HEK293 (cell line): ENCODE results near the gene ZSWIM4.
A peak's percentile ranks its signal among the peaks of the same experiment; 100 is the strongest.

ENCODE experiments used
- CTCF ChIA-PET: fragments of 350-600 bp; formaldehyde crosslinking; extraction: SDS; loops from one replicate; lab custom pipeline; 2021; ENCODE audit warnings: antibody characterized with exemption; lab: Yijun Ruan, JAX
- POLR2A ChIA-PET: fragments of 300-600 bp; formaldehyde crosslinking; extraction: SDS; loops from one replicate; lab custom pipeline; 2020; ENCODE audit warnings: antibody characterized with exemption, inconsistent platforms; lab: Yijun Ruan, JAX
- H3K27ac ChIP-seq: fragments of 200-500 bp; sonication (Bioruptor generic); 2 replicates; pipeline ENCODE4 v1.5.1; 2014; ENCODE audit warnings: low read depth, low read length, control low read depth, inconsistent platforms; ENCODE audit errors: extremely low read depth
- H3K36me3 ChIP-seq, 2 experiments: fragments of 200-500 bp in 1 of 2; sonication (Bioruptor generic) in 1 of 2; 1 replicate in 1 of 2; 2 replicates in 1 of 2; pipeline ENCODE4 v1.5.1; 2014 to 2017; ENCODE audit warnings: inconsistent platforms in 2 of 2, low read length in 2 of 2; ENCODE audit not compliant: control insufficient read depth in 2 of 2, insufficient read depth in 1 of 2
- H3K4me1 ChIP-seq: fragments of 200-500 bp; sonication (Bioruptor generic); 2 replicates; pipeline ENCODE4 v1.5.1; 2014; ENCODE audit warnings: mild to moderate bottlenecking, low read length, inconsistent platforms; ENCODE audit not compliant: control insufficient read depth, insufficient read depth
- H3K4me3 ChIP-seq: 2 replicates; pipeline ENCODE4 v1.5.1; 2011; ENCODE audit warnings: low read depth, mild to moderate bottlenecking, control low read depth, low read length, moderate library complexity
- H3K9me3 ChIP-seq: fragments of 200-500 bp; sonication (Bioruptor generic); 2 replicates; pipeline ENCODE4 v1.5.1; 2014; ENCODE audit warnings: low read depth, low read length, inconsistent platforms; ENCODE audit not compliant: control insufficient read depth, insufficient read depth
- BCL11A ChIP-seq: fragments of 450-650 bp; formaldehyde crosslinking; IDR thresholded peaks from 2 replicates; pipeline ENCODE4 v1.5.1; 2016; ENCODE audit warnings: low read depth, missing biosample characterization, missing genetic modification characterization
- KLF7 ChIP-seq: fragments of 450-650 bp; formaldehyde crosslinking; IDR thresholded peaks from 2 replicates; pipeline ENCODE4 v1.5.1; 2016; ENCODE audit warnings: missing biosample characterization, missing genetic modification characterization, borderline replicate concordance
- PBX3 ChIP-seq: sonication (generic); formaldehyde crosslinking; IDR thresholded peaks from 2 replicates; pipeline ENCODE4 v1.8.1; 2022; ENCODE audit warnings: mild to moderate bottlenecking, moderate library complexity, missing genetic modification reagents
- SP2 ChIP-seq: fragments of 450-650 bp; formaldehyde crosslinking; IDR thresholded peaks from 2 replicates; pipeline ENCODE4 v1.5.1; 2016; ENCODE audit warnings: missing biosample characterization, missing genetic modification characterization
- YY1 ChIP-seq: fragments of 450-650 bp; formaldehyde crosslinking; IDR thresholded peaks from 2 replicates; pipeline ENCODE4 v1.5.1; 2018; ENCODE audit warnings: missing biosample characterization, missing genetic modification characterization
- YY2 ChIP-seq: fragments of 450-650 bp; formaldehyde crosslinking; IDR thresholded peaks from 2 replicates; pipeline ENCODE4 v1.5.1; 2016; ENCODE audit warnings: missing biosample characterization, missing genetic modification characterization
- ZBTB10 ChIP-seq: fragments of 450-650 bp; formaldehyde crosslinking; IDR thresholded peaks from 2 replicates; pipeline ENCODE4 v1.5.1; 2016; ENCODE audit warnings: missing biosample characterization, missing genetic modification characterization
- ZBTB11 ChIP-seq: fragments of 450-650 bp; formaldehyde crosslinking; conservative IDR thresholded peaks from 2 replicates; pipeline ENCODE4 v1.5.1; 2016; ENCODE audit warnings: low read depth, missing biosample characterization, missing genetic modification characterization
- ZBTB7A ChIP-seq: fragments of 450-650 bp; formaldehyde crosslinking; IDR thresholded peaks from 2 replicates; pipeline ENCODE4 v1.5.1; 2016; ENCODE audit warnings: low read depth, missing biosample characterization, missing genetic modification characterization
- ZNF121 ChIP-seq: fragments of 450-650 bp; formaldehyde crosslinking; IDR thresholded peaks from 2 replicates; pipeline ENCODE4 v1.5.1; 2016; ENCODE audit warnings: missing biosample characterization, missing genetic modification characterization
- ZNF148 ChIP-seq: fragments of 450-650 bp; formaldehyde crosslinking; IDR thresholded peaks from 2 replicates; pipeline ENCODE4 v1.5.0; 2017; ENCODE audit warnings: missing biosample characterization, missing genetic modification characterization, borderline replicate concordance
- ZNF155 ChIP-seq: fragments of 450-650 bp; formaldehyde crosslinking; IDR thresholded peaks from 2 replicates; pipeline ENCODE4 v1.5.1; 2016; ENCODE audit warnings: missing biosample characterization, missing genetic modification characterization
- ZNF223 ChIP-seq: fragments of 450-650 bp; formaldehyde crosslinking; IDR thresholded peaks from 2 replicates; pipeline ENCODE4 v1.5.1; 2016; ENCODE audit warnings: missing biosample characterization, missing genetic modification characterization
- ZNF398 ChIP-seq: fragments of 450-650 bp; formaldehyde crosslinking; IDR thresholded peaks from 2 replicates; pipeline ENCODE4 v1.5.1; 2017; ENCODE audit warnings: missing biosample characterization, missing genetic modification characterization
- ZNF48 ChIP-seq: fragments of 450-650 bp; formaldehyde crosslinking; IDR thresholded peaks from 2 replicates; pipeline ENCODE4 v1.5.1; 2016; ENCODE audit warnings: missing biosample characterization, missing genetic modification characterization
- ZNF560 ChIP-seq: fragments of 450-650 bp; formaldehyde crosslinking; IDR thresholded peaks from 2 replicates; pipeline ENCODE4 v1.5.1; 2017; ENCODE audit warnings: missing biosample characterization, missing genetic modification characterization, borderline replicate concordance
- ZNF585B ChIP-seq: fragments of 450-650 bp; formaldehyde crosslinking; IDR thresholded peaks from 2 replicates; pipeline ENCODE4 v1.5.1; 2016; ENCODE audit warnings: missing biosample characterization, missing genetic modification characterization
- ZNF677 ChIP-seq: fragments of 450-650 bp; IDR thresholded peaks from 2 replicates; pipeline ENCODE4 v1.5.0; 2018; ENCODE audit warnings: missing biosample characterization, mild to moderate bottlenecking, missing genetic modification characterization, moderate library complexity
- ZNF792 ChIP-seq: fragments of 450-650 bp; formaldehyde crosslinking; IDR thresholded peaks from 2 replicates; pipeline ENCODE4 v1.5.1; 2016; ENCODE audit warnings: missing biosample characterization, missing genetic modification characterization

Gene ZSWIM4

GRCh38 chr19:13825489-13826441, 30.5 kb downstream of the ZSWIM4 start (continued):
- no peak for TF ChIP-seq ZNF48
- TF ChIP-seq BCL11A: no peak
- TF ChIP-seq ZNF560 (tag by site-specific recombination): no peak
- no peak for TF ChIP-seq ZNF155 (tag by site-specific recombination)
- TF ChIP-seq ZNF585B (tag by site-specific recombination): no peak
- no peak for TF ChIP-seq ZNF148 (tag by site-specific recombination)
- no peak for TF ChIP-seq ZNF398 (tag by site-specific recombination)
- no peak for TF ChIP-seq ZNF792 (tag by site-specific recombination)

- Histone ChIP-seq H3K4me1 (no peaks in the 10 kb centered on the region), H3K36me3 (peaks cover 0 to 24% of the 10 kb centered on the region in 2 experiments; a peak in 2 of 3 replicates)
- ChIA-PET CTCF (interaction anchor here (0.7 to 1.4 kb wide), 2 partner anchors 9 to 108 kb away, joined by 3 to 5 read pairs; no protein-coding TSS in a partner anchor), POLR2A (interaction anchor here (0.7 kb wide), 1 partner anchor 167 kb away, joined by 5 read pairs; no protein-coding TSS in a partner anchor)
- TF ChIP-seq KLF7 (tag by site-specific recombination): no peak
- TF ChIP-seq ZNF121 (tag by site-specific recombination): peak; percentile 65; the same call in 1 of the 2 replicates
- TF ChIP-seq, all 188 proteins: peak for 1
- H3K9me3 ChIP-seq: no peaks in the 10 kb centered on the region
- no peak overlapping the region for H3K4me3 ChIP-seq
- H3K27ac ChIP-seq: no peak overlapping the region
Observed at GRCh38 chr19:13826652-13827235, 31.5 kb downstream of the ZSWIM4 start.

GRCh38 chr19:13827656-13828055, 32.4 kb downstream of the ZSWIM4 start:
- H3K4me1 ChIP-seq: no peaks in the 10 kb centered on the region
- ChIA-PET CTCF (interaction anchor here (0.6 to 1.4 kb wide), 3 partner anchors 8 to 189 kb away, joined by 3 to 4 read pairs (median 3); no protein-coding TSS in a partner anchor), POLR2A (interaction anchor here (0.6 to 0.7 kb wide), 2 partner anchors 10 to 22 kb away, joined by 3 to 4 read pairs; no protein-coding TSS in a partner anchor)
- H3K27ac ChIP-seq: no peak overlapping the region
- H3K9me3 ChIP-seq: no peaks in the 10 kb centered on the region
- H3K36me3 ChIP-seq: peaks cover 0 to 24% of the 10 kb centered on the region in 2 experiments; a peak in 2 of 3 replicates
- no peak overlapping the region for H3K4me3 ChIP-seq
- TF ChIP-seq SP2 (tag by site-specific recombination): peak; percentile 49
- TF ChIP-seq PBX3 (CRISPR knock-in tag): no peak
- no peak for TF ChIP-seq YY1
- TF ChIP-seq ZBTB11 (tag by site-specific recombination): no peak
- no peak for TF ChIP-seq ZNF677 (tag by site-specific recombination)
- no peak for TF ChIP-seq ZBTB10 (tag by site-specific recombination)
- TF ChIP-seq ZBTB7A (tag by site-specific recombination): no peak
- no peak for TF ChIP-seq ZNF223 (tag by site-specific recombination)
- TF ChIP-seq YY2 (tag by site-specific recombination): no peak
